ENCODE results near the gene TK1.
"Not testable (repeated sequence)": the region's sequence is repeated elsewhere in the genome, so short reads cannot be mapped to it uniquely, and the experiment has no call there.

TK1 gene

GRCh38 chr17:78176548-78177025, 10.3 kb downstream of the TK1 start:
- peak; percentile 61 for DNase-seq (ENCODE audit: low spot score)

DNA sequence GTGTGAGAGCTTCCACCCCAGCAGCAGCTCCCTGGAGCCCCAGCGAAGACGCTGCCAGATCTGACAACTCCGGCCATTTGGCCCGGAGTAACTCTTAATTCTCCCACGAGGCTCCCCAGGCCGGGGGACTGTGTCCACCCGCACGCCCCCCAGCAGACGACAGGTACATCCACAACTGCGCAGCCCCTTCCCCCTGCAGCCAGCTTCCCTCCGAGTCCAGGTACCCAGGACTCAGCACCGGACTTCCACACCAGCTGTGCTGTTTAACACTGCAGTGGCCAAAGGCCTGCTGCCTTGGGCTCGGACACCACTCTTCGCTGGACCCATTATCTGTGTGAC, 11.2 kb downstream of the TK1 start:
- no peak for DNase-seq (ENCODE audit: low spot score)

GRCh38 chr17:78174870-78175642, 11.8 kb downstream of the TK1 start:
- peak; percentile 58 for DNase-seq (ENCODE audit: low spot score)

DNA sequence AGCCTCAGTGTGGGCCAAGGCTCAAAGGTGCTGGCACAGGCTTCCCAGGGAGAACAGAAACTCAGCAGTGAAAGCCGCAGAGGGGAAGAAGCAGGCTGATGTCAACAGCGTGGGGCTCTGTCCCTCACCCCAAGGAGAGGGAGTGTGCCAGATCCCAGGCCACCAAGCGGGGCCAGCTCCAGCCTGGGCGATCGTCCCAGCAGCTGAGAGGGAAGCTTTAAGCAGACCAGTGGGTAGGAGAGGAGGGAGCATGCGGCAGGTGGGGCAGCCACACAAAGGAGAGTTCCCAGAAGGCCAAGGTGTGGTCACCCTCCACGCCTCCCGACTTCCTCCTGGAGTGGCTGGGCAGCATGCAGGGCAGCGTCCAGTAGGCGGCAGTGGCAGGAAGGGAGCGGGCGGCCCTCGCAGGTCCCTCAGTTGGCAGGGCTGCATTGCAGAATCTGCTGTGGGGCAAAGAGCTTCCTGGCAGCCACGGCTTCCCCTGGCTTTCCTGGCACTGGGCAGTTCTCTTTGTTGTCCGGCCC, 12.4 kb downstream of the TK1 start:
- DNase-seq (ENCODE audit: low spot score): peak; percentile 84

GRCh38 chr17:78173097-78173715, 13.6 kb downstream of the TK1 start:
- DNase-seq (ENCODE audit: low spot score): no peak

DNA sequence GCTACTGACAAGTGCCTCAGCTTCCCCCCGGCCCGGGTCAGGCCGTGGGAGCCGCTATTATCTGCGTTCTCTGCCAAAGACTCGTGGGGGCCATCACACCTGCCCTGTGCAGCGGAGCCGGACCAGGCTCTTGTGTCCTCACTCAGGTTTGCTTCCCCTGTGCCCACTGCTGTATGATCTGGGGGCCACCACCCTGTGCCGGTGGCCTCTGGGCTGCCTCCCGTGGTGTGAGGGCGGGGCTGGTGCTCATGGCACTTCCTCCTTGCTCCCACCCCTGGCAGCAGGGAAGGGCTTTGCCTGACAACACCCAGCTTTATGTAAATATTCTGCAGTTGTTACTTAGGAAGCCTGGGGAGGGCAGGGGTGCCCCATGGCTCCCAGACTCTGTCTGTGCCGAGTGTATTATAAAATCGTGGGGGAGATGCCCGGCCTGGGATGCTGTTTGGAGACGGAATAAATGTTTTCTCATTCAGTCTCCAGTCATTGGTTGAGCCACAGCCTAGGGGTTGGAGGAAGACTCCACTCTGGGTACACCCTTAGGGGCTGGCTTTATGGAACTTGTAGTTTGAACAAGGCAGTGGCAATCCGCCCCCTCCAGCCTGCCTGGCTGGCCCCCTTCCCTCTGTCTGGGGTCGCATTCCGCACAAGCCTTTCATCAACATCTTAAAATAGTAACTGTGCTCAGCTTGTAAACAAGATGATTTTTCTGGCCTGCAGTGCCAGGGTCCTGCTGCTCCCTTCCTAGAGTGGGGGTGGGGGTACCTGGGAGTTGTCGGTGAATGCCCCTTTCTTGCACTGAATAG, 14.4 kb downstream of the TK1 start:
- no peak for DNase-seq (ENCODE audit: low spot score)

DNA sequence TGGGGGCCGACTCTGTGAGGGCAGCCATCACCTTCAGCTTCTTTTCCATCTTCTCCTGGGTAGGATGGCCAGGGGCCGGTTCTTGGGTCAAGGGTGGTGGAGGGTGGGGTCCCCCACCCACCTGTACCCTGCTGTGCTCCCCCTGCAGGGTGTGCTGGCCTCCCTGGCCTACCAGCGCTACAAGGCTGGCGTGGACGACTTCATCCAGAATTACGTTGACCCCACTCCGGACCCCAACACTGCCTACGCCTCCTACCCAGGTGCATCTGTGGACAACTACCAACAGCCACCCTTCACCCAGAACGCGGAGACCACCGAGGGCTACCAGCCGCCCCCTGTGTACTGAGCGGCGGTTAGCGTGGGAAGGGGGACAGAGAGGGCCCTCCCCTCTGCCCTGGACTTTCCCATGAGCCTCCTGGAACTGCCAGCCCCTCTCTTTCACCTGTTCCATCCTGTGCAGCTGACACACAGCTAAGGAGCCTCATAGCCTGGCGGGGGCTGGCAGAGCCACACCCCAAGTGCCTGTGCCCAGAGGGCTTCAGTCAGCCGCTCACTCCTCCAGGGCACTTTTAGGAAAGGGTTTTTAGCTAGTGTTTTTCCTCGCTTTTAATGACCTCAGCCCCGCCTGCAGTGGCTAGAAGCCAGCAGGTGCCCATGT, 15.1 kb downstream of the TK1 start:
- not testable (repeated sequence) for DNase-seq (ENCODE audit: low spot score)

- no peak for DNase-seq (ENCODE audit: low spot score)
Observed at GRCh38 chr17:78170692-78171590, 15.9 kb downstream of the TK1 start.

DNA sequence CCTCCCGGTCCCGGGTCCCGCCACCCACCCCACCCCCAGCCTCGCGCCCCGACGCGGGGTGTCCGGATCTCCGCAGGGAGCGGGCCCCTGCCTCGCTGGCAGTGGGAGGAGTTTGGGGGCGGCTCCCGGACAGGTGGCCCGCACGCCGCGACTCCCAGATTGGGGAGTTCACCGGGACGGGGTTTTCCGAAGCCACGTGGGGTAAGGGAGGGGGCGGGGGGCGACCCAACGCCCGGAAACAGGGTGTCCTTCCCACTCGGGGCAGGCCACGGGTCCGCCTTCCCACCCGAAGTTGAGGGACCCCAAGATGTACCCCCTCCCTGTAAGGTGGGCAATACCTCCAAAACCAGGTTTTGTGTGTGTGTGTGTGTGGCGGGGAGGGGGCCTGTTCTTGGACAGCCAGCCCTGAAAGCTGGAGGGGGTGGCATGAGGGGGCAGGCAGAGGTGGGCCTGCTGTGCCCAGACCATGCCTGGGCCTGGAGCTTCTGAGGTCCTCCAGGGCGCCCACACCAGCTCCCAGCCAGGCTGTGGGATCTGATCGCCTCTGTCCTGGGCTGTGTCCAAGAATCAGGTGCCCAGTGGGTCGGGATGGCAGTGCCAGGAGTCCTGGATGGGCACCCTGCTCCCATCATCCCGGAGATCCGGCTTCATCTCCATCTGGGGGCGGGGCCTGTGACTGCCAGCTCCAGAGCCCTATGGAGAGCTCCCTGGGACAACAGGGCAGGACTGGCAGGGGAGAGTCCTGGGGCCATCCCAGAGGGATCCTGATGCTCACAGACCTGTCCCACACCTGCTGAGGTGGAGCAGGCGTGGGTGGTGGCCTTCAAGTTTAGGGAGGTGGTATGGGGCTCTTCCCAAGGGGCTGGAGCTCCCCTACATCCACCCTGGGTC, 17.7 kb downstream of the TK1 start:
- peak; percentile 79 for DNase-seq (ENCODE audit: low spot score)

DNA sequence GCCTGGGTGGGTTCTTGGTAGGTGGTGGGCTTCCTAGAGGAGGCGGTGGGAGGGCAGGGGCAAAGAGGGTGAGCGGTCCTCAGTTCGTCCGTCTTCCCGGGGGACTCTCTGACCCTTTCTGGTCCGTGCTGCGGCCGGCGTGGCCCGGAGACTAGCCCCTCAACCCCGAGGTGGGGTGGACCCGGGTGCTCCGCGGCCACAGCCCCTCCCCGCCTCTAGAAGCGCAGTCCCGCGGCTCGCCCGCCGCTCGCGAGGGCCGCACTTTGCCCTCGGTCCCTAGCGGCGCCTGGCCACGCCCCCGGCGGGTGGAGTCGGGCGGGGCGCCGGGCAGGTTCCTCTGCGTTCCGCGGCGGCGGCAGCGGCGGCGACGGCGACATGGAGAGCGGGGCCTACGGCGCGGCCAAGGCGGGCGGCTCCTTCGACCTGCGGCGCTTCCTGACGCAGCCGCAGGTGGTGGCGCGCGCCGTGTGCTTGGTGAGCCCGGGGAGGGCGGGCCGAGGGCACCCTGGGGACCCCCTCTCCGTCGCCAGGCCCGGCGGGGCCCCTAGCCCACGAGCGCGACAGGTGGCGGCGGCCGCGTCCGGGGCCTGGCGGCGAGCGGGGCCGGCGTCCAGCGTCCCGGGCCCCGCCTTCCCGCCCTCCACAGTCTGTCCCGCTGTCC, 18.5 kb downstream of the TK1 start, which contains the start of gene SYNGR2:
SYNGR2 (plus strand) TSS at position 340 of the 661 bp plus-strand sequence; CDS start at position 376, 36 bp downstream.
- peak; percentile 86 for DNase-seq (ENCODE audit: low spot score)

DNA sequence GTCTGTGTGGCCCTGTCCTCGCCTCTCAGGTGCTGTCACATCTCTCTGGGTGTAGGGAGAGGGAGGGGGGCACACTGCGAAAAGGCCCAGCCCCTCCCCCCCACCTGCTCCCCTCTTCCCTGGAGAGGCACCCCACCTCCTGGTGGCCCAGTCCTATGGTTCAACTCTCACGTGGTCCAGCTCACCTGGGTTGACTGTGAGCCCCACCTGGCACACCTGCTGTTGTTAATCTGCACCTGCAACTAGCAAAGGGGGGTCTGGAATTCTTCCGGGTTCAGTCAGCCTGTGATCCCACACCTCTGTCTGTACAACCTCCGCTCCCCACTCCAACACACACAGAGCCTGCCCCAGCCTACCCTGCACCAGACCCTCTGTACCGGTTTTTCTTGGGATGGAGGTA, 20.4 kb downstream of the TK1 start:
- DNase-seq (ENCODE audit: low spot score): no peak

DNA sequence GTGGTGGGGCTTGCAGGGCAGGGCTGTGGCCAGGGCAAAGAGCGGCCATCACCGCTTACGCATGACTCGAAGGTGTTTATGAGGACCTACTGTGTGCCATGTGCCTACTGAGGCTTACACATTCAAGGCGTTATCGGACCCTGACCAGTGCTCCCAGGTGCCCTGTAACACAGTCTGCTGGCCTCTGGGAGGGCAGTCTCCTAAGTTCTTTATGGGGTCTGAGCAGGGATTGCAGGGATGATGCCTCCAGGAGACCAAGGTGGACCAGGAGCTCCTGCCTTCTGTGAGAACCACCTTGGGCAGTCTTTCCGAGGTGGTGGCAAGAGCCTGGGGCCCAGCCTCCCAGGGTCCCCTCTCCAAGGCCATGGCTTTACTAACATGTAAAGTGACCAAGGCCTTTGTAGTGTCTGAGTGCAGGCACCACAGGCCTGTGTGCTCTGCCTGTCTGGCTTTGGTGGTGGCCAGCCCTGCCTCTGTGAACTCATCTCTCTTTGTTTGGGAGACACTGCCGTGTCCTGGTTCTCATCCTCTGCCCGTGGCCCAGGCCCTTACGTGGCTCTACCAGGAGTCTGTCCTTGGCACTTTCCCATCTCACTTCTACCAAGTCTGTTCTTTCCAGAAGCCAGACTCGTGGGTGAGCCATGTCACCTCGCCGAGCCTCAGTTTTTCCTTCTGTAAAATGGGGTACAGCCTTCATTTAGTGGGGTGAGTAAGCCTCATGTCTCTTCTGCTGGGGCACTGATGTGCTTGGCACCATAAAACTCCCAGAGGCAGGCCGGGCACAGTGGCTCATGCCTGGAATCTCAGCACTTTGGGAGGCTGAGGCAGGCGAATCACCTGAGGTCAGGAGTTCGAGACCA, 21.9 kb downstream of the TK1 start:
- no peak for DNase-seq (ENCODE audit: low spot score)

DNA sequence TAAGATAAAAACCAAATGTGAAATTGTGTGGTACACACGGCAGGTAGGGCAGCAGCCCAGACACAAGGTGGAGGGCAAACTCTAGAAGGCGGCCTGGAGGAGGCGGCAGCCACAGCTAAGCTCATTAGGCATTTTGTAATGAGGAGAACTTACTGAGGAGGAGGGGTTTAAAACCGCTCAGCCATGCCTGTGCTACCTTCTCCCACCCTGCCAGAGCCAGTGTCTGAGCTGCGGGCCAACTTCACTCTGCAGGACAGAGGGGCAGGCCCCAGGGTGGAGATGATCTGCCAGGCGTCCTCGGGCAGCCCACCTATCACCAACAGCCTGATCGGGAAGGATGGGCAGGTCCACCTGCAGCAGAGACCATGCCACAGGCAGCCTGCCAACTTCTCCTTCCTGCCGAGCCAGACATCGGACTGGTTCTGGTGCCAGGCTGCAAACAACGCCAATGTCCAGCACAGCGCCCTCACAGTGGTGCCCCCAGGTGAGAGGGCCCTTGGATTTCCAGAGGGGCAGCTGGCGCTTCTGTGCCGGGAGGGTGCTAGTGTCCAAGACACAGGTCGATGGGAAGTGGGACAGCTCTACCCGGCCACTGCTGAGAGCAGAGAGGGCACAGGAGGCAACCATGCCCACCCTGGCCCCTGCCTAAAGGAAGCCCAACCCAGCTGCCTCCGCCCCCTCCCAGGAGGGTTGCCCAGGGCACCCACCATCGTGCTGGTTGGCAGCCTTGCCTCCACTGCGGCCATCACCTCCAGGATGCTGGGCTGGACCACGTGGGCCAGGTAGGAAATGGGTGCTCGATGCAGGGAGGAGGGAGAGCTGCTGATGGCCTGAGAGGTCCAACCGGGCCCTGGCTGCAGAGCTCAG, 22.7 kb downstream of the TK1 start:
- DNase-seq (ENCODE audit: low spot score): no peak

DNA sequence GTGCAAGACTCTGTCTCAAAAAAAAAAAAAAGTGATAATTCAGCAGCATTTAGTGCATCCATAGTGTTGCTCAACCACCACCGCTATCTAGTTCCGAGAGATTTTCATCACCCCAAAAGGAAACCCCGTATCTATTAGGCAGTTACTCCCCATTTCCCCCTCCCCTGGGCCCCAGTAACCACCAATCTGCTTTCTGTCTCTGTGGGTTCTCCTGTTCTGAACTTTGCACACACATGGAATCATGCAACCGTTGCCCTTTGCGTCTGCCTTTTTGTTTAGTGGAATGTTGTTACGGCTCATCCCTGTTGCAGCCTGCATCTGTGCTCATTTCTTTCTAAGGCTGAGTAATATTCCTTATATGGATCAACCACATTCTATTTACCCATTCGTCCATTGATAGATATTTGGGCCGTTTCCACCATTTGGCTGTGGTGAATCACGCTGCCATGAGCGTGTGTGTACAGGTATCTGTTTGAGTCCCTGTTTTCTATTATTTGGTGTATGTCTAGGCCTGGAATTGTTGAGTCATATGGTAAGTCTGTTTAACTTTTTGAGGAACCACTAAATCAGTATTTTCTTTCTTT, 27.2 kb downstream of the TK1 start:
- peak; percentile 65 for DNase-seq (ENCODE audit: low spot score)

- DNase-seq (ENCODE audit: low spot score): peak; percentile 54
Observed at GRCh38 chr17:78154903-78155811, 31.7 kb downstream of the TK1 start.

DNA sequence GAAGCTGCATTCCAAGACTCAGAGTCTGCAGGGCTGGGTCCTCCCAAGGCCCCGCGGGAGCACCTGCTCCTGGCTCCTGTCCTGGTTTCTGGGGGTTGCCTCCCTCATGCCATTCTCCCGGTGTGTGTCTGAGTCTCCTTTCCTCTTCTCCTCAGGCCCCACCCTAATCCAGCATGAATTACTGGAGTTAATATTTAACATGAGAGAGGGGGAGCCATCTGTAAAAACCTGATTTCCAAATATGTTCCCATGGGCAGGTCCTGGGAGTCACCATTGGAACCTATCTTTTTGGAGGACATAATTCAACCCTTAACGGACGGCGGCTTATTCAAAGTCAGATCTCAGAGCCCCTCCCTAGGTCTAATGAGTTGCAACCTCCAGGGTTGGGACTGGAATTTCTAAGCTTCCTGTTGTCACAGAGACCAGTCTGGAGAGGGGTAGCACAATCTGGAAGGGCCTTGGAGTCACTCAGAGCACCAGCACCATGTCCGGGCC, 35.3 kb downstream of the TK1 start:
- peak; percentile 86 for DNase-seq (ENCODE audit: low spot score)
